K562 (cell line): ENCODE data around the gene NEDD4L. TPM values are rescaled to one million over a fixed set of nuclear protein-coding genes. Genes with fewer than 3 reads are reported as not detected.

Source experiments
- ATF2 ChIP-seq: sonication (generic); formaldehyde crosslinking; IDR thresholded peaks from 2 replicates; pipeline ENCODE4 v1.8.1; 2022; ENCODE audit warnings: missing genetic modification reagents
- IFI16 ChIP-seq: fragments of 250-450 bp; sonication (Bioruptor Pico); IDR thresholded peaks from 2 replicates; pipeline ENCODE4 v2.1.2; 2022; ENCODE audit warnings: mild to moderate bottlenecking, inconsistent platforms
- MAX ChIP-seq: sonication (generic); formaldehyde crosslinking; IDR thresholded peaks from 2 replicates; pipeline ENCODE4 v1.9.0; 2022; ENCODE audit warnings: mild to moderate bottlenecking, missing genetic modification reagents
- NFATC3 ChIP-seq: fragments of 450-650 bp; IDR thresholded peaks from 2 replicates; pipeline ENCODE4 v1.6.1; 2017; ENCODE audit warnings: mild to moderate bottlenecking
- SMAD1 ChIP-seq: fragments of 150-350 bp; IDR thresholded peaks from 2 replicates; pipeline ENCODE4 v1.6.1; 2014; ENCODE audit warnings: low read length, low read depth; ENCODE audit not compliant: partially characterized antibody
- TFE3 ChIP-seq: fragments of 450-650 bp; formaldehyde crosslinking; IDR thresholded peaks from 2 replicates; pipeline ENCODE4 v1.4.0; 2020; ENCODE audit warnings: mild to moderate bottlenecking, mixed read lengths
- ZBTB40 ChIP-seq, 2 experiments: fragments of 450-650 bp in 1 of 2; sonication (generic) in 1 of 2; formaldehyde crosslinking in 1 of 2; IDR thresholded peaks; 2 replicates each; pipeline versions ENCODE4 v1.7.1 to v1.9.0; 2016 to 2022; ENCODE audit warnings: inconsistent platforms in 1 of 2, mild to moderate bottlenecking in 1 of 2, missing genetic modification reagents in 1 of 2
- ZNF121 ChIP-seq: sonication (generic); formaldehyde crosslinking; conservative IDR thresholded peaks from 2 replicates; pipeline ENCODE4 v1.8.0; 2022; ENCODE audit warnings: missing genetic modification reagents
- ZNF354B ChIP-seq: fragments of 250-450 bp; sonication (Bioruptor Pico); IDR thresholded peaks from 2 replicates; pipeline ENCODE4 v1.4.0; 2020
- polyA plus RNA-seq, 8 experiments: library from polyadenylated mRNA; depleted of rRNA in 4 of 8; stranded (reverse) in 5 of 8; unstranded in 3 of 8; fragments of >200 nt; fragmentation: Nextera tagmentation in 2 of 8; fragmentation: Illumina TruSeq in 1 of 8; extraction: Ambion mirVana in 2 of 8; extraction: Trizol in 1 of 8; gene quantifications; 2 replicates each; pipeline versions ENCODE4 v1.2.1 to v1.2.3, GENCODE V29; 2011 to 2014; ENCODE audit warnings: inconsistent platforms in 1 of 8, missing spikeins in 1 of 8
- total RNA-seq, 7 experiments: library from RNA; depleted of rRNA in 6 of 7; stranded (reverse); fragments of >200 nt in 6 of 7; fragmentation: Illumina TruSeq in 2 of 7; extraction: Trizol in 2 of 7; gene quantifications; 2 replicates each; pipeline versions ENCODE4 v1.2.1 to v1.2.3, GENCODE V29; 2011 to 2021; ENCODE audit warnings: low replicate concordance in 1 of 7

Gene NEDD4L
- total and polyA plus RNA-seq, 9 of the 15 experiments (the other 6 are each of a cell fraction or from before 2014, with no cell fraction given): 8.1 to 33.4 (median 19.9) TPM

GRCh38 chr18:58087928-58088690 lies 44.1 kb downstream of the NEDD4L start (continued):
- TF ChIP-seq ZBTB40 (IDR thresholded peaks at IDR 0.05) (no peak), ZBTB40 (CRISPR knock-in tag; IDR thresholded peaks at IDR 0.05) (no peak), ZNF354B (CRISPR knock-in tag) (no peak), MAX (CRISPR knock-in tag) (no peak), SMAD1 (no peak), ATF2 (CRISPR knock-in tag) (no peak), TFE3 (CRISPR knock-in tag) (no peak), NFATC3 (no peak), IFI16 (no peak), ZNF121 (CRISPR knock-in tag) (no peak)
